Umbilical cord (tissue), 2 donors: ENCODE data around the gene EP400. TPM values are rescaled to one million over a fixed set of nuclear protein-coding genes. Genes with fewer than 3 reads are reported as not detected.
"Not testable (repeated sequence)": the region's sequence is repeated elsewhere in the genome, so short reads cannot be mapped to it uniquely, and the experiment has no call there.

Source experiments
- DNase-seq: peaks from one replicate; pipeline ENCODE4 v3.0.0-alpha.2; 2015; ENCODE audit warnings: low spot score
- total RNA-seq: library from RNA; depleted of rRNA; stranded (reverse); fragments of >200 nt; gene quantifications from one replicate; pipeline ENCODE4 v1.2.3, GENCODE V29; 2014; ENCODE audit warnings: low replicate concordance; ENCODE audit not compliant: insufficient read depth

Gene EP400
- total RNA-seq, 1 donor from 2014 or later = 15.4 TPM

DNA sequence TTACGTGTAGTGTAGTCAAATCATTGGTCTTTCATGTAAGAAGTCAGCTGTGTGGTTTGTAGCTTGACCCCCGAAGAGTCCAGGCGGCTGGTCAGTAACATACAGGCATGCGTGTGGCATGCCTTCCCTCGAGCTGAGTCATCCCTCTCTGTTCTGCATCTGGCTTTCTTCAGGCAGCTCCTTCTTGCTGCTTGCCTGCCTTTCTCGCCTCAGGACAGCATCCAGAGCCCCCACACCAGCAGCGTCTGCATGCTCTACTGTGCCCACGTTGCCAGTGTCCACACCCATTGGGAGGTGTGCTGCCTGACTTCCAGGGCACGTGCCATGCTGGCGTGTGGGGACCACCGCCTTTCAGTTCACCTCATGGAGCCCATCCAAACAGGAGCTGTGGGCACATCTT lies 96.8 kb downstream of the EP400 start:
- peak; percentile 94 for DNase-seq

DNA sequence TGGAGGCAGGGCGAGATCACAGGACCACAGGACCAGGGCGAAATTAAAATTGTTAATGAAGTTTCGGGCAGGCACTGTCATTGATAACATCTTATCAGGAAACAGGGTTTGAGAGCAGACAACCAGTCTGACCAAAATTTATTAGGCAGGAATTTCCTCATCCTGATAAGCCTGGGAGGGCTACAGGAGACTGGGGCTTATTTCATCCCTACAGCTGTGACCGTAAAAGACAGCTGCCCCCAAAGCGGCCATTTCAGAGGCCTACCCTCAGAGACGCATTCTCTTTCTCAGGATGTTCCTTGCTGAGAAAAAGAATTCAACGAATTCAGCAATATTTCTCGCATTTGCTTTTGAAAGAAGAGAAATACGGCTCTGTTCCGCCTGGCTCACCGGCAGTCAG lies 97.9 kb downstream of the EP400 start:
- DNase-seq = peak; percentile 15

DNA sequence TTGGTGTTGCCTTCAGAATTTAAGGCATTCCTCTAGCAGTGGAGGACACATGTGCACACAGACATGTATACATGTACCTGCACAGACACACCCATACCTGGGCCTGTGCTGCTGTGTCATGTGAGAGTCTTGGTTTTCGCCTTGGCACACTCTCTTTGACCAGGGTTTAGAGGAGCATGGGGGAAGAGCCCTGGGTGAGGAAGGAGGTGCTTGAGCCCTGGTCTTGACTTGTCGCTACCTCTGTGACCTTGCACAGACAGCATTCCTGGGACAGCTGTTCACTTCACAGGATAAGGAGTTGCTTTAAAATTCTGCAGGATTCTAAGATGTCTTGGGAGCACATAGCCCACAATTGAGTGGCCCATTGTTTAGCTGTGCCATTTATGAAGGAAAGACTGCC lies 99.7 kb downstream of the EP400 start:
- no peak for DNase-seq

DNA sequence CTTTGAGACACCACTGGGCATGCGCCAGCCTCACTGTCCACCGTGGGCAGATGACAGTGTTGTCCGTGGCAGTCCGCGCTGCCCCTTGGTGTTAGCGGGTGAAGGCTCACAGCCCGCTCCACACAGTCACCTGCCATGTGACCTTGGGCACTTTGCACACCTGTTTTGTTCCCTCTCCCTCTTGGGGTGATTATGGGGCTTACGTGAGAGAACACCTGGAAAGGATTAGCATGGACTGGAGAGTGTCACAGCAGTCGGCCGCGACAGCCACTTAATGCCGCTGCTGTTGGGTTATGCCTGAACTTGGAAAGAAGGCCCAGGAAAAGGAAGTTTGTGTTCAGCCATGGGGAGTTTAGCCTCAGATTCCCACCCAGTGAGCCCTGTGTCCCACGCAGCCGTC lies 100.1 kb downstream of the EP400 start:
- DNase-seq = no peak

DNA sequence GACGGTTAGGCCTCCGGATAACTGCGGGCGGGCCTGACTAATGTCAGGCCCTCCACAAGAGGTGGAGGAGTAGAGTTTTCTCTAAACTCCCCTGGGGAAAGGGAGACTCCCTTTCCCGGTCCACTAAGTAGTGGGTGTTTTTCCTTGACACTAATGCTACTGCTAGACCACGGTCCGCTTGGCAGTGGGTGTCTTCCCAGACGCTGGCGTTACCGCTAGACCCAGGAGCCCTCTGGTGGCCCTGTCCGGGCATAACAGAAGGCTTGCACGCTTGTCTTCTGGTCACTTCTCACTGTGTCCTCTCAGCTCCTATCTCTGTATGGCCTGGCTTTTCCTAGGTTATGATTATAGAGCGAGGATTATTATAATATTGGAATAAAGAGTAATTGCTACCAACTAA lies 102.0 kb downstream of the EP400 start:
- not testable (repeated sequence) for DNase-seq

- DNase-seq = no peak
Measured at GRCh38 chr12:132052196-132052932, 102.6 kb downstream of the EP400 start.

GRCh38 chr12:132053338-132054330 lies 103.9 kb downstream of the EP400 start:
- no peak for DNase-seq

DNA sequence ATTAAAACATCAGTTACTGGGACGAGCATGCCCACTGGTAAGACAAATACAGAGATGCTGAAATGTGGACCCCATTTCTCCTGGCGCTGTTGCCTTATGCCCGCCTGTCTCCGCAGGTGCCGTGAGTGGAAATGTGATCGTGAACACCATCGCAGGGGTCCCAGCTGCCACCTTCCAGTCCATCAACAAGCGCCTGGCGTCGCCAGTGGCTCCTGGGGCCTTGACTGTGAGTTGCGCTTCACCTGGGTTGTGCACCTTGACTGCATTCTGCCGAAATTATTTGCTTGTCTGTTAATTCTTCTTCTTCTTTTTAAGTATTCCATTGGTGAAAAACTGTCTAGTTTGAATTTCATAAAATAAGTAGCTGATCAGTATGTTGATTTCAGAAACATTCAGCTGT lies 105.2 kb downstream of the EP400 start:
- DNase-seq = no peak

DNA sequence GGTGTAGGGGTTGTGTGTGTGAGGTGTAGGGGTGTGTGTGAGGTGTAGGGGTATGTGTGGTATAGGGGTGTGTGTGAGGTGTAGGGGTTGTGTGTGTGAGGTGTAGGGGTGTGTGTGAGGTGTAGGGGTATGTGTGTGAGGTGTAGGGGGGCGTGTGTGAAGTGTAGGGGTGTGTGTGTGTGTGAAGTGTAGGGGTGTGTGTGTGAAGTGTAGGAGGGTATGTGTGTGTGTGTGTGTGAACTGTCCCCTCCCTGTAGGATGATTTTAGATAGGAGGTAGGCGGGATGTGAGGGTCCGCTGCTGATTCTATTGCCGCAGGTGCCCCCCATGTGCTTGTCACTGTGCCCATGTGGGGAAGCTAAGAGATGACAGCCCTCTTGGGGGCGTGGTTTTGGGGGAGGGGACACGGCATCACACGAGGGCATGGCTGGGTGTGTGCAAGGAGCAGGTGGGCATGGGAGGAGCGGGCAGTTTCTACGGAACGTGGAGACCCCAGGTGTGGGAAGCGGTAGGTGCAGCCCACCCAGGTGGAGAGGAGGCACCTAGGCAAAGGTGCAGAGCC lies 105.9 kb downstream of the EP400 start:
- DNase-seq = no peak

- DNase-seq = no peak
Measured at GRCh38 chr12:132056320-132056719, 106.6 kb downstream of the EP400 start.

GRCh38 chr12:132056951-132057350 lies 107.2 kb downstream of the EP400 start:
- DNase-seq = no peak

DNA sequence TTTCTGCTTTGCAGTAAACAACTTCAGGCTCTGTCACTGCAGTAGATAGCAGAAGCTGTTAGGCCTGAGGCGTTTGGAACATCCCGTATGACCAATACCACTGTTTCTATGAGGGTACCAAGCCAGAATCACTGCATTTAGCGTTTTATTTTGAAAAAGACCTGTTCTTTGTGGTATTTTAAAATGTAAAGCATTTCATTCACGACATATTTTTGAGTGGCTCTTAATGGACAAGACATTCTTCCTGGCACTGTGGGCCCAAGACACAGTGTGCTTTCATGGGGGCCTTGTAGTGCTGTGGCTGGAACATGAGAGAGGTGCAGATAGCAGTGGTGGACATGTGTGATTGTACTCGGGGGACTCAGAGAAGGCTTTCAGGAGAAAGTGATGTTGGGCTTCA lies 107.9 kb downstream of the EP400 start:
- no peak for DNase-seq

DNA sequence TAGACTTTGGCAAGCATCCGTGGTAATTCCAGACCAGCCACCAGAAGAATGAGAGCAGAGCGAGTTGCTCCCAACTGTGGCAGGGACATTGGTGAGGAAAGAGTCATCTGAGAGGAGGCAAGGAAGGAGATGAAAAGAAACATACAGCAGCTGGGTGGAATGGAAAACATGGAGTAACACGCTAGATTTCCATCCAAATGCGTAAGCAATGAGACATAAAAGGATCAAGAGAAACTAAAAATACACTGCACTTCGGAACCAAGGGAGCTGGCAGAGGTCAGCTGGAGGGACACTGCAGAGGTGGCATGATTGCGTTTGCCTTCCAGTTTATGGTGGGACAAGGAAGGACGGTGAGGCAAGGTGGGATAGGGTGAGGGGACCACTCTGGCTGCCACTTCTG lies 111.5 kb downstream of the EP400 start:
- no peak for DNase-seq

DNA sequence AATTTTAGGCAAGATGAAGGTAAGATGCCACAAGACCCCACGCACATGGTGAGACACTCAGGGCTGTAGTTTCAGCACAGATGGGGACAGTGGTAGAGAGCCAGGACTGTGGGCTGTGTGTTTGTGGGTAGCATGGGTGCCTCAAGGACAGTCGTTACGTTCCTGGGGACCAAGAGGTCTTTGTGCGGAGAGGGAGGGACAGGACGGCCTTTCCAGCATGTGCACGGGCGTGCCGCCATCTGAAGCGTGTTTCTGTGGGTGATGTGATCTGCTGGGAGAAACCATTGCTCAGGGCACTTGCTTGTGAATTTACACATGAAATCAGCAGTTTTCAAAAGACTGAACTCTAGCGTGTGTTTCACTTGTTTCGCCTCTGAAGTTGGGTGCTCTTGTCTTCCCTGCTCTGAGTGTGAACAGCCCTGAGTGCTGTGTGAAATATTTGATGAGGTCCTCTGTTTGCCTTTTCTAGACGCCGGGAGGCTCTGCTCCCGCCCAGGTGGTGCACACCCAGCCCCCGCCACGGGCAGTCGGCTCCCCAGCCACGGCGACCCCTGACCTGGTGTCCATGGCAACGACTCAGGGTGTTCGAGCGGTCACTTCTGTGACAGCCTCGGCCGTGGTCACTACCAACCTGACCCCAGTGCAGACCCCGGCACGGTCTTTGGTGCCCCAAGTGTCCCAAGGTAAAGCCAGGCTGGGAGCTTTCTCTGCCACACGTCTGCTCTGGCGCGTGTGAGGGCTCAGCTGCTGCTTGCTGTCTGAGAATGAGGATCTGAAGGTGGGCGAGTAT lies 112.1 kb downstream of the EP400 start:
- DNase-seq = no peak

GRCh38 chr12:132062481-132062880 lies 112.7 kb downstream of the EP400 start:
- DNase-seq = no peak

GRCh38 chr12:132063491-132063890 lies 113.7 kb downstream of the EP400 start:
- DNase-seq = no peak

DNA sequence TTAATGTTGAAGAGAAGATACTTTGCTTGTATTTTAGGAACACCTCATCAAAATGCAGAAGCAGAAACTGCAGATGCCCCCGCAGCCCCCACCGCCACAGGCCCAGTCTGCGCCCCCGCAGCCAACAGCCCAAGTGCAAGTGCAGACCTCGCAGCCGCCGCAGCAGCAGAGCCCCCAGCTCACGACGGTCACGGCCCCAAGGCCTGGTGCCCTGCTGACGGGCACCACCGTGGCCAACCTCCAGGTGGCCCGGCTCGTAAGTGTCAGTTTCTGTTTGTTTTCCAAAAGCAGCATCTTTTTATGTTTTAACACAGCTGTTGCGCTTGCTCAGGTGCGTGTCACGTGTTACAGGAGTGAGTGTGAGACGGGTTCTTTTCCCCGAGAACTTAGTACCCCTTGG lies 114.9 kb downstream of the EP400 start:
- no peak for DNase-seq

- DNase-seq = no peak
Measured at GRCh38 chr12:132065203-132065602, 115.5 kb downstream of the EP400 start.

DNA sequence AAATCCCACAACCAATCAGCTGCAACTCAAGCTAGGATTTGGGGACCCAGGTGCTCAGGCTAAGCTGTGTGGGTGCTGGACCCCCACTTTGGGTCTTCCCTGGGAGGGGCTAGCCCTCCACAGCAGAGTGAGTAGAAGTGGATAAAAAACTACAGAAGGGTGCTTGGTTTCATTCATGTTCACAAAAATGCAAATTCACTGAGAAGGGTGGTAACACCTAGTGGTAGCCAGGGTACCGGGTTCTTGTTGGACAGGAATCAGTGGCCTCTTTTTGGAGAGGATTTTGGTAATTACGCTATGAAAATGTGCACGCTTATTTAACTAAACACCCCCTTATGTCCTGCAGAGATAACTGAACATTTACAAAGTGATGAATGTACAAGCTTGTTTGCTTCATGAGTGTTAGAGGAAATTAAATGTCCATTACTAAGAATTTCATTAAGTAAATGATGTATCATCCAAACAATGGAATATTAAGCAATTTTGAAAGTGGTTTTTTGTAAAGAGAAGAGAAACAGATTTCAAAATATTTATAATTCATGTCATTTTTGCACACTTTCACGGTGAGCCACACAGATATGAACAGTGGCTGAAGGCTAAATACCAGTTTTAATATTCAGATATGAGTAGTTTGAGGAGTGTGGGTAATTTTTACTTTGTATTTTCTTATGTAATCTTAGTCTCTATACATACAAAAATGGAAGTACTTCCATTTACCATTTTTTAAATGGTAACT lies 116.0 kb downstream of the EP400 start:
- no peak for DNase-seq

DNA sequence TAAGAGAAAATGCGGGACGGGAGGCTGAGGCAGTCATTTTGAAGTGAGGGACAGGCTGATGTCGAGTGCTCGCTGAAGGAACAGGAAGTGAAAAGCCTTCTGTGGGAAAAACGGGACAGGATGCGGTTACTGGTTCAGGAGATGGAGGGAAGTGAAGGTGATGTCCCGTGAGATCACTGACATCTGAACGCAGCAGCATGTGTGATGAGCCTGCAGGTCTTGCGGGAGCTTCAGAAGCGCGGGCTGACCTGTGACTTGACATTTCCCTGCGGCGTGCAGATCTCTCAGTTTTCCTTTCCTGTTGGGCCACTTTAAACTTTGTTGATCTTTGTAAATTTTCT lies 116.6 kb downstream of the EP400 start:
- DNase-seq = no peak

DNA sequence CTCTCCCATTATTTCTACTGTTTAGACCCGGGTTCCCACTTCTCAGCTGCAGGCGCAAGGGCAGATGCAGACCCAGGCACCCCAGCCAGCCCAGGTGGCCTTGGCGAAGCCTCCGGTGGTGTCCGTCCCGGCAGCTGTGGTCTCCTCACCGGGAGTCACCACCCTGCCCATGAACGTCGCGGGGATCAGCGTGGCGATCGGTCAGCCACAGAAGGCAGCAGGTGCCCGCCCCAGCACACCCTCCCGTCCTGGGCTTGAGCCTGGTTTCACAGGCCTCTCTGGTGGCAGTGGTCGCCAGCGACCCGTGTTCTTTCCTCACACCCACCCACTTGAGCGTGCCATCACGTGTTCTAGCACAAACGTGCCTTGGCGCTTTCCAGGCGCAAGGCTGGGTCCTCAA lies 117.0 kb downstream of the EP400 start:
- DNase-seq = no peak
